22Rv1 (cell line): ENCODE measurements around the gene ANAPC4.

Experiments used
- CTCF ChIP-seq: fragments of 450-650 bp; IDR thresholded peaks from 2 replicates; pipeline ENCODE4 v1.5.1; 2017; ENCODE audit warnings: mild to moderate bottlenecking
- ZFX ChIP-seq: fragments of 450-650 bp; IDR thresholded peaks from 2 replicates; pipeline ENCODE4 v1.6.1; 2017; ENCODE audit warnings: antibody characterized with exemption, borderline replicate concordance

GRCh38 chr4:25402521-25402920 is 25.5 kb downstream of the ANAPC4 start:
- no peak for TF ChIP-seq CTCF
- no peak for TF ChIP-seq ZFX
